Measurements from ENCODE around the gene SPAG17.

The SPAG17 gene

DNA sequence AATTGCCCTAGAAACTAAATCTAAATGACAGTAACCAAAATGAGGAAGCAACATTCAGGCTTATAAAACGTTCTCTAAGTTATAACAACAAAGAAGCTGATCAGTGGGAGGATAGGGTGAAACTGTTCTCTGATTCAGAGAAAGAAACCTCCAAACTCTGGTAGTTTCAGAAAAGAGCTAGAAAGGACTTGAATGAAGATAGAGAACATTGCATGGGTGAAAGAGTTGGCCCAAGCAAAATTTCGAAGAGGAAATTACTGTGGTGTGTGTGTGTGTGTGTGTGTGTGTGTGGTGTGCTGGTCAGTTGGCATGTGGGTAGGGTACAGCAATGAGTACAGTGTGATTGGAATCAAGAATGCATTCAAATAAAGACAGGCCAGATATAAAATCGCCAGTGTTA is 16.5 kb upstream of the SPAG17 start:
- no peak overlapping the region for H3K4me3 ChIP-seq (ENCODE audit: low read depth, low read length)
- DNase-seq (ENCODE audit: low read depth) = no peak
- TF ChIP-seq, protein P1, sequence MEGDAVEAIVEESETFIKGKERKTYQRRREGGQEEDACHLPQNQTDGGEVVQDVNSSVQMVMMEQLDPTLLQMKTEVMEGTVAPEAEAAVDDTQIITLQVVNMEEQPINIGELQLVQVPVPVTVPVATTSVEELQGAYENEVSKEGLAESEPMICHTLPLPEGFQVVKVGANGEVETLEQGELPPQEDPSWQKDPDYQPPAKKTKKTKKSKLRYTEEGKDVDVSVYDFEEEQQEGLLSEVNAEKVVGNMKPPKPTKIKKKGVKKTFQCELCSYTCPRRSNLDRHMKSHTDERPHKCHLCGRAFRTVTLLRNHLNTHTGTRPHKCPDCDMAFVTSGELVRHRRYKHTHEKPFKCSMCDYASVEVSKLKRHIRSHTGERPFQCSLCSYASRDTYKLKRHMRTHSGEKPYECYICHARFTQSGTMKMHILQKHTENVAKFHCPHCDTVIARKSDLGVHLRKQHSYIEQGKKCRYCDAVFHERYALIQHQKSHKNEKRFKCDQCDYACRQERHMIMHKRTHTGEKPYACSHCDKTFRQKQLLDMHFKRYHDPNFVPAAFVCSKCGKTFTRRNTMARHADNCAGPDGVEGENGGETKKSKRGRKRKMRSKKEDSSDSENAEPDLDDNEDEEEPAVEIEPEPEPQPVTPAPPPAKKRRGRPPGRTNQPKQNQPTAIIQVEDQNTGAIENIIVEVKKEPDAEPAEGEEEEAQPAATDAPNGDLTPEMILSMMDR (IDR thresholded peaks at IDR 0.05; ENCODE audit: control insufficient read depth, extremely low read depth, insufficient read depth) = no peak

DNA sequence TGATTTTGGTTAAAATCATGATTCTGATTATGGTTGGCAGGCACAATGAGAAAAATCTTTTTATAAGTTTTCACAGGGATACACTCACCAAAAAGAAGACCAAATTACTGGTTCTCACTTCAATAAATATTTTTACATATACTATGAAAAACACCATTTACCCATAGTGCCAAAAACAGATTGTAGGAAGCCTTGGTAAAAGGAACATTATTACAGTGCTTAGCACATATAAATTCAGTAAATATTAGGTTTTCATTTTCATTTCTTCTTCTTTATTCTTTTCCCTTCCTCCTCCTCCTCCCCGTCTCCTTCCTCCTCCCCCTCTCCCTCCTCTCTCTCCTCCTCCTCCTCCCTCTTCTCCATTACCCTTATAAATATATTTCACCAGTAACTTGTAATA is 15.8 kb upstream of the SPAG17 start:
- TF ChIP-seq, protein P1 (IDR thresholded peaks at IDR 0.05; ENCODE audit: control insufficient read depth, extremely low read depth, insufficient read depth) = no peak
- H3K4me3 ChIP-seq (ENCODE audit: low read depth, low read length) = no peak overlapping the region
- no peak for DNase-seq (ENCODE audit: low read depth)

DNA sequence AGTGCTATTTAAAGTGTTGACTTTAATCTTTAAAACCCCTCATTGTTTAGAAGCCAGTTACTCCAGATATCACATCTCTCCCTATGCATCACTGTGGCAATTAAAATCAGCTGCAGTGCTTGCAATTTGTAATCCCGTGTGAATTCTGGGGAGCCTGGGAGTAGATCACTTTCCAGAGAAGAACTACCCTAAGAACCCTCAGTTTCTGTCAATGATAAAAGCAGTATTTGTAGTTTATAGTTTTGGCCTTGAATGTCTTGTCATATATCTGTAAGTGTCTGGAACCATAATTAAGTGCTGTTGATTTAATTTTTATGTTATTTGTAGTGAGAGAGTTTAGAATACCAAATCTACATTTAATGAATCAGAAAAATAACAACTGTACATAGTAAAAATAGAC is 5.5 kb upstream of the SPAG17 start:
- no peak overlapping the region for H3K4me3 ChIP-seq (ENCODE audit: low read depth, low read length)
- TF ChIP-seq, protein P1 (IDR thresholded peaks at IDR 0.05; ENCODE audit: control insufficient read depth, extremely low read depth, insufficient read depth) = no peak
- DNase-seq (ENCODE audit: low read depth) = no peak

- DNase-seq (ENCODE audit: low read depth) = no peak
- TF ChIP-seq, protein P1 (IDR thresholded peaks at IDR 0.05; ENCODE audit: control insufficient read depth, extremely low read depth, insufficient read depth) = no peak
Observed at GRCh38 chr1:118189564-118189963, 4.5 kb upstream of the SPAG17 start.

DNA sequence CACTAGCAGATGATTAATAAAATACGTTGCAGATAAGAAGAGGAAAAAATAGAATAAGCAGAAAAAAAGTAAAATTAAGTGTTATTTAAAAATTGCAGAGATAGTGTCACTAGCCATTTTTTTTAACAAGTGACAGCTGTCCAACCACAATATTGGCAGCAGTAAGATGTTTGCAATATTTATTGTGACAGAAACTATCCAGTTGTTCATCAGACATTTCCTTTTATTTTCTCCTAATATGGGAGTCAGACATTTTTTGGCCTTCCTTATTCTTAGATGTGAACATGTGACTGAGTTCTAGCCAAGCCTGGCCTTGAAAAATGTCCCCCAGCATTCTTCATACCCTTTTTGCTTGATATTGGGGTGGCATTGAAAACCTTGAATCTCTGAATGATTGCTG is 3.4 kb upstream of the SPAG17 start:
- TF ChIP-seq, protein P1 (IDR thresholded peaks at IDR 0.05; ENCODE audit: control insufficient read depth, extremely low read depth, insufficient read depth) = no peak
- no peak overlapping the region for H3K4me3 ChIP-seq (ENCODE audit: low read depth, low read length)
- no peak for DNase-seq (ENCODE audit: low read depth)

More at GRCh38 chr1:118189564-118189963, 4.5 kb upstream of the SPAG17 start:
- no peak overlapping the region for H3K4me3 ChIP-seq (ENCODE audit: low read depth, low read length)

DNA sequence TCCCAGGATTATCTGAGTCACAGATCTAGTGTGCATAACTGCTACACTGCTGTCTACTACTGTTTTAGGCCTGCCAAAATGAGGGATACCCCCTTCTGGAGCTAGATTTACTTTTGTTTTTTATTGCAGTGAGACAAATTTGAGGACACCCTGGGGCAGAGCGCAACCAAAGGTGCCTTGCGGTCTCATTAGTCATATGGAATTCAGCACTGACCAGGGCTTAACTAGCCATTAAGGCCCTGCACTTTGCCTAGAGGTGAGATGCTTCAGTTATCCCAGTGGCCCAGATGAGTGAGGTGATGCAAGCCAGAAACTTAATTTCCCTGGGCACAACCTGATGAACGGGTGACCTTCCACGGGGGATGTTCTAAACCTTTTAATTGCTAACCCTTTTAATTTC is 998 bp upstream of the SPAG17 start:
- no peak overlapping the region for H3K4me3 ChIP-seq (ENCODE audit: low read depth, low read length)
- TF ChIP-seq, protein P1 (IDR thresholded peaks at IDR 0.05; ENCODE audit: control insufficient read depth, extremely low read depth, insufficient read depth) = no peak

GRCh38 chr1:118184739-118185083 is 317 bp downstream of the SPAG17 start:
- DNase-seq (ENCODE audit: low read depth) = no peak
- TF ChIP-seq, protein P1 (IDR thresholded peaks at IDR 0.05; ENCODE audit: control insufficient read depth, extremely low read depth, insufficient read depth) = no peak
- no peak overlapping the region for H3K4me3 ChIP-seq (ENCODE audit: low read depth, low read length)

More for the DNA sequence above, 998 bp upstream of the SPAG17 start:
- DNase-seq (ENCODE audit: low read depth) = no peak
